ENCODE measurements around the gene AQP2. TPM values are rescaled to one million over a fixed set of nuclear protein-coding genes. Genes with fewer than 3 reads are reported as not detected.
A peak's percentile ranks its signal among the peaks of the same experiment; 100 is the strongest.

The AQP2 gene
- total and polyA plus RNA-seq, 7 donors = not detected

GRCh38 chr12:49923880-49924556 is 26.5 kb upstream of the AQP2 start:
- H3K9me3 ChIP-seq = no peaks in the 10 kb centered on the region
- intact Hi-C loops (cut with DNase I) = no loop called here
- no peak for TF ChIP-seq POLR2AphosphoS5 (IDR thresholded peaks at IDR 0.05)
- no peak for TF ChIP-seq POLR2A (IDR thresholded peaks at IDR 0.05)
- no peak for TF ChIP-seq EP300 (IDR thresholded peaks at IDR 0.05)
- no peak for TF ChIP-seq CTCF (IDR thresholded peaks at IDR 0.05)
- no peaks in the 10 kb centered on the region for H3K4me1 ChIP-seq
- no peak overlapping the region for H3K4me3 ChIP-seq
- H3K27me3 ChIP-seq = no peaks in the 10 kb centered on the region
- 87 to 92% methylated on average over 15 of the region's 15 CpGs for WGBS, 2 donors
- peak overlapping the region in 1 of 4 donors; percentile 52 for H3K27ac ChIP-seq
- no peak for DNase-seq
- H3K36me3 ChIP-seq = no peaks in the 10 kb centered on the region

- DNase-seq = no peak
- no peak overlapping the region for H3K4me3 ChIP-seq
- no peaks in the 10 kb centered on the region for H3K36me3 ChIP-seq
- H3K9me3 ChIP-seq = no peaks in the 10 kb centered on the region
- TF ChIP-seq CTCF (IDR thresholded peaks at IDR 0.05) = no peak
- no peak for TF ChIP-seq POLR2AphosphoS5 (IDR thresholded peaks at IDR 0.05)
- no peak for TF ChIP-seq POLR2A (IDR thresholded peaks at IDR 0.05)
- no peak for TF ChIP-seq EP300 (IDR thresholded peaks at IDR 0.05)
- WGBS, 2 donors = 93 to 95% methylated on average over 7 of the region's 7 CpGs
- H3K4me1 ChIP-seq = no peaks in the 10 kb centered on the region
- H3K27me3 ChIP-seq = no peaks in the 10 kb centered on the region
- no peak overlapping the region for H3K27ac ChIP-seq
- intact Hi-C loops (cut with DNase I) = no loop called here
Observed at GRCh38 chr12:49924628-49925246, 25.8 kb upstream of the AQP2 start.

- DNase-seq = no peak
- Histone ChIP-seq H3K4me1 (no peaks in the 10 kb centered on the region), H3K4me3 (no peak overlapping the region), H3K9me3 (no peaks in the 10 kb centered on the region), H3K27me3 (no peaks in the 10 kb centered on the region), H3K27ac (no peak overlapping the region), H3K36me3 (no peaks in the 10 kb centered on the region)
- intact Hi-C loops (cut with DNase I) = no loop called here
- 86 to 94% methylated on average over 11 of the region's 11 CpGs for WGBS, 2 donors
- TF ChIP-seq CTCF (IDR thresholded peaks at IDR 0.05) (no peak), POLR2AphosphoS5 (IDR thresholded peaks at IDR 0.05) (no peak), EP300 (IDR thresholded peaks at IDR 0.05) (no peak), POLR2A (IDR thresholded peaks at IDR 0.05) (no peak)
Observed at GRCh38 chr12:49925433-49926204, 24.9 kb upstream of the AQP2 start.

GRCh38 chr12:49928471-49928870 is 22.1 kb upstream of the AQP2 start:
- Histone ChIP-seq H3K4me3 (no peak overlapping the region), H3K27ac (no peak overlapping the region), H3K9me3 (no peaks in the 10 kb centered on the region), H3K4me1 (no peaks in the 10 kb centered on the region), H3K36me3 (no peaks in the 10 kb centered on the region), H3K27me3 (no peaks in the 10 kb centered on the region)
- no peak for TF ChIP-seq CTCF (IDR thresholded peaks at IDR 0.05)
- intact Hi-C loops (cut with DNase I) = no loop called here
- DNase-seq = no peak
- WGBS, 2 donors = 80 to 88% methylated on average over 6 of the region's 6 CpGs
